ENCODE results near the gene C10orf53.

DNA sequence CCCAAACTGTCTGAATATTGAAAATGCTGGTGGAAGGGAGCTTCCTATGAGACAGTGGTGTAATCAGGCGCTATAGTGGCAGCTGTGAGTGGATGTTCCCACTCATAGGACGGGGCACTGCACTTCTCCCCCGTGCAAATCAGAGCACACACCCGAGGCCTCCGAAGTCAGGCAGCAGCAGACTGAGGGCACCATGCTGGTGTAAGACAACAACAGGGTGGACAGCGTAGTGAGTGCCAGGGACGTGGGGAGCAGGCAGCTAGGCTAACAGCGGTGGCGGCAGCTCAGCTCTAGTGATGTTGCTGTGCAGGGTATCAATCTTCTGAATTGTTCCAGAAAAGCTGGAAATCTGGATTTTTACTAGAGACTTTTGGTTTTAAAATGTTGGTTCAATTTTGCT lies 19.2 kb downstream of the C10orf53 start:
- TF ChIP-seq, protein P1, sequence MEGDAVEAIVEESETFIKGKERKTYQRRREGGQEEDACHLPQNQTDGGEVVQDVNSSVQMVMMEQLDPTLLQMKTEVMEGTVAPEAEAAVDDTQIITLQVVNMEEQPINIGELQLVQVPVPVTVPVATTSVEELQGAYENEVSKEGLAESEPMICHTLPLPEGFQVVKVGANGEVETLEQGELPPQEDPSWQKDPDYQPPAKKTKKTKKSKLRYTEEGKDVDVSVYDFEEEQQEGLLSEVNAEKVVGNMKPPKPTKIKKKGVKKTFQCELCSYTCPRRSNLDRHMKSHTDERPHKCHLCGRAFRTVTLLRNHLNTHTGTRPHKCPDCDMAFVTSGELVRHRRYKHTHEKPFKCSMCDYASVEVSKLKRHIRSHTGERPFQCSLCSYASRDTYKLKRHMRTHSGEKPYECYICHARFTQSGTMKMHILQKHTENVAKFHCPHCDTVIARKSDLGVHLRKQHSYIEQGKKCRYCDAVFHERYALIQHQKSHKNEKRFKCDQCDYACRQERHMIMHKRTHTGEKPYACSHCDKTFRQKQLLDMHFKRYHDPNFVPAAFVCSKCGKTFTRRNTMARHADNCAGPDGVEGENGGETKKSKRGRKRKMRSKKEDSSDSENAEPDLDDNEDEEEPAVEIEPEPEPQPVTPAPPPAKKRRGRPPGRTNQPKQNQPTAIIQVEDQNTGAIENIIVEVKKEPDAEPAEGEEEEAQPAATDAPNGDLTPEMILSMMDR (IDR thresholded peaks at IDR 0.05) = no peak
- TF ChIP-seq POLR2A (IDR thresholded peaks at IDR 0.05) (no peak), POLR2AphosphoS5 (IDR thresholded peaks at IDR 0.05) (no peak)
